K562 (cell line): ENCODE data around the gene IL1B. TPM values are rescaled to one million over a fixed set of nuclear protein-coding genes. Genes with fewer than 3 reads are reported as not detected.

Source experiments
- ATF1 ChIP-seq, 2 experiments: fragments of 450-650 bp in 1 of 2; IDR thresholded peaks; 2 replicates each; pipeline ENCODE4 v1.6.1; 2016; ENCODE audit warnings: missing compliant biosample characterization in 1 of 2, missing genetic modification characterization in 1 of 2
- DMBX1 ChIP-seq: fragments of 250-450 bp; sonication (Bioruptor Pico); IDR thresholded peaks from 2 replicates; pipeline ENCODE4 v1.8.0; 2022; ENCODE audit warnings: inconsistent platforms, mild to moderate bottlenecking, moderate library complexity, borderline replicate concordance
- HDAC1 ChIP-seq, 2 experiments: fragments of 450-650 bp; IDR thresholded peaks; 2 replicates each; pipeline ENCODE4 v1.6.1; 2016 to 2017; ENCODE audit warnings: inconsistent platforms in 1 of 2, mild to moderate bottlenecking in 1 of 2, moderate library complexity in 1 of 2
- KDM5B ChIP-seq: fragments of 200-600 bp; sonication (generic); IDR thresholded peaks from 2 replicates; pipeline ENCODE4 v1.6.1; 2012; ENCODE audit warnings: low read depth, mild to moderate bottlenecking, moderate library complexity, low read length, control low read depth, inconsistent platforms; ENCODE audit not compliant: insufficient replicate concordance
- KLF13 ChIP-seq: fragments of 450-650 bp; IDR thresholded peaks from 2 replicates; pipeline ENCODE4 v1.6.1; 2016; ENCODE audit warnings: missing genetic modification characterization, low read depth, mild to moderate bottlenecking, missing compliant biosample characterization, moderate library complexity, borderline replicate concordance
- NCOA1 ChIP-seq: fragments of 450-650 bp; IDR thresholded peaks from 2 replicates; pipeline ENCODE4 v1.6.1; 2016; ENCODE audit warnings: low read depth
- POLR3G ChIP-seq: IDR thresholded peaks from 2 replicates; pipeline ENCODE4 v1.6.1; 2011; ENCODE audit not compliant: insufficient read length, insufficient replicate concordance; ENCODE audit errors: extremely low read depth
- RBBP5 ChIP-seq: fragments of 200-600 bp; sonication (generic); IDR thresholded peaks from 2 replicates; pipeline ENCODE4 v1.6.1; 2012; ENCODE audit warnings: borderline replicate concordance, mild to moderate bottlenecking, low read length, control low read depth, inconsistent platforms; ENCODE audit not compliant: insufficient read depth, poor library complexity, severe bottlenecking
- SMARCA4 ChIP-seq: fragments of 450-650 bp; IDR thresholded peaks from 2 replicates; pipeline ENCODE4 v1.6.1; 2016
- ZNF551 ChIP-seq: fragments of 250-450 bp; sonication (Bioruptor Pico); IDR thresholded peaks from 2 replicates; pipeline ENCODE4 v1.5.0; 2021; ENCODE audit warnings: mild to moderate bottlenecking, moderate library complexity
- ZNF77 ChIP-seq: fragments of 250-450 bp; sonication (Bioruptor Pico); IDR thresholded peaks from 2 replicates; pipeline ENCODE4 v1.5.0; 2020
- ZSCAN32 ChIP-seq: fragments of 450-650 bp; formaldehyde crosslinking; IDR thresholded peaks from 2 replicates; pipeline ENCODE4 v1.4.0; 2020; ENCODE audit warnings: mild to moderate bottlenecking, moderate library complexity
- polyA plus RNA-seq, 8 experiments: library from polyadenylated mRNA; depleted of rRNA in 4 of 8; stranded (reverse) in 5 of 8; unstranded in 3 of 8; fragments of >200 nt; fragmentation: Nextera tagmentation in 2 of 8; fragmentation: Illumina TruSeq in 1 of 8; extraction: Ambion mirVana in 2 of 8; extraction: Trizol in 1 of 8; gene quantifications; 2 replicates each; pipeline versions ENCODE4 v1.2.1 to v1.2.3, GENCODE V29; 2011 to 2014; ENCODE audit warnings: inconsistent platforms in 1 of 8, missing spikeins in 1 of 8
- total RNA-seq, 7 experiments: library from RNA; depleted of rRNA in 6 of 7; stranded (reverse); fragments of >200 nt in 6 of 7; fragmentation: Illumina TruSeq in 2 of 7; extraction: Trizol in 2 of 7; gene quantifications; 2 replicates each; pipeline versions ENCODE4 v1.2.1 to v1.2.3, GENCODE V29; 2011 to 2021; ENCODE audit warnings: low replicate concordance in 1 of 7
- TF ChIP-seq, protein P1 (sequence below): sonication (generic); formaldehyde crosslinking; IDR thresholded peaks from 2 replicates; pipeline ENCODE4 v1.8.0; 2022; ENCODE audit warnings: mild to moderate bottlenecking, missing genetic modification reagents
- TF ChIP-seq, protein P2 (sequence below): sonication (generic); formaldehyde crosslinking; IDR thresholded peaks from 2 replicates; pipeline ENCODE4 v1.9.0; 2022; ENCODE audit warnings: mild to moderate bottlenecking, missing genetic modification reagents
- TF ChIP-seq, protein P3 (sequence below), 2 experiments: fragments of 450-650 bp in 1 of 2; sonication (generic) in 1 of 2; formaldehyde crosslinking in 1 of 2; IDR thresholded peaks; 2 replicates each; pipeline versions ENCODE4 v1.7.1 to v1.9.0; 2016 to 2022; ENCODE audit warnings: inconsistent platforms in 1 of 2, mild to moderate bottlenecking in 1 of 2, missing genetic modification reagents in 1 of 2

The IL1B gene
- total and polyA plus RNA-seq, 9 of the 15 experiments (the other 6 are each of a cell fraction or from before 2014, with no cell fraction given), result 0.29 TPM; not detected in 8

DNA sequence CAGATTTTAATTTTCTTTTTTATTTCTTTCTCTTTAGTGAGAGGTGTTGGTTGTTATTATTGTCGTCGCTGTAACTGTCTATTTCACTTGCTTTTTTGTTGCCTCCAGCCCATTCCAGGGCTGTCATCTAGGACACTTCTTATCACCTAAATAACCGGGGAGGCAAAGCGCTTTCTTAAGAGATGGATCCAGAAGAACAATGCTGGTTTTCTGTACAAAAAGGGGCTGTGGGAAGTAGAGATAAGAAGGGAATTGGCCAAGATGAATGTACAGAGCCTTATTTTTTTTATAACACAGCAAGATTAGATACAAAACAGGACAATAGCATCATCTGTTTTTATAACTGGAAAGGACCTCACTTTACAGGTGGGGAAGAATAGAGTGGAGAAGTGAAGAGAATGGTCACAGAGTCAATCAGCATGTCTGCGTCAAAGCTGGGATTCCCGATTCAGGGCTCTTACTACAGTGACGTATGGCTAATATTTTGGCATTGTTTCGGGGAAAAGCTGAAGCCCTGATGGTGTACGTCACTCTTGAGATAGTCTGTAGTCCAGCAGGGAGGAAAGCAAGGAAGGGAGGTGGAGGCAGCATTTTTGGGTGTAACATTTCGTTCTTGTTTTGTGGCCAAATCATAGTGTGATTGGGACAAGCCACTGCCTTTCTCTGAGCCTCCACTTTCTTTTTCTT, 23.2 kb downstream of the IL1B start (continued):
- no peak for TF ChIP-seq DMBX1
- TF ChIP-seq KLF13 (tag), result no peak
- no peak for TF ChIP-seq ATF1 (CRISPR knock-in tag; IDR thresholded peaks at IDR 0.05)
- peak; percentile 24; the same call in 1 of the 2 replicates for TF ChIP-seq ATF1 (tag; IDR thresholded peaks at IDR 0.05)
- no peak for TF ChIP-seq HDAC1 (IDR thresholded peaks at IDR 0.05)
- no peak for TF ChIP-seq ZSCAN32 (CRISPR knock-in tag)
- TF ChIP-seq ZNF77 (CRISPR knock-in tag), result no peak
- TF ChIP-seq RBBP5, result no peak
- TF ChIP-seq, protein P1, sequence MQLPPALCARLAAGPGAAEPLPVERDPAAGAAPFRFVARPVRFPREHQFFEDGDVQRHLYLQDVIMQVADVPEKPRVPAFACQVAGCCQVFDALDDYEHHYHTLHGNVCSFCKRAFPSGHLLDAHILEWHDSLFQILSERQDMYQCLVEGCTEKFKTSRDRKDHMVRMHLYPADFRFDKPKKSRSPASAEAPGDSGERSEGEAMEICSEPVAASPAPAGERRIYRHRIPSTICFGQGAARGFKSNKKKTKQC (CRISPR knock-in tag), result no peak
- TF ChIP-seq POLR3G, result no peak
- no peak for TF ChIP-seq ZNF551 (CRISPR knock-in tag)
- TF ChIP-seq SMARCA4, result no peak
- peak; percentile 0 for TF ChIP-seq KDM5B
- TF ChIP-seq, protein P2, sequence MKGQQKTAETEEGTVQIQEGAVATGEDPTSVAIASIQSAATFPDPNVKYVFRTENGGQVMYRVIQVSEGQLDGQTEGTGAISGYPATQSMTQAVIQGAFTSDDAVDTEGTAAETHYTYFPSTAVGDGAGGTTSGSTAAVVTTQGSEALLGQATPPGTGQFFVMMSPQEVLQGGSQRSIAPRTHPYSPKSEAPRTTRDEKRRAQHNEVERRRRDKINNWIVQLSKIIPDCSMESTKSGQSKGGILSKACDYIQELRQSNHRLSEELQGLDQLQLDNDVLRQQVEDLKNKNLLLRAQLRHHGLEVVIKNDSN, result no peak
- TF ChIP-seq, protein P3, sequence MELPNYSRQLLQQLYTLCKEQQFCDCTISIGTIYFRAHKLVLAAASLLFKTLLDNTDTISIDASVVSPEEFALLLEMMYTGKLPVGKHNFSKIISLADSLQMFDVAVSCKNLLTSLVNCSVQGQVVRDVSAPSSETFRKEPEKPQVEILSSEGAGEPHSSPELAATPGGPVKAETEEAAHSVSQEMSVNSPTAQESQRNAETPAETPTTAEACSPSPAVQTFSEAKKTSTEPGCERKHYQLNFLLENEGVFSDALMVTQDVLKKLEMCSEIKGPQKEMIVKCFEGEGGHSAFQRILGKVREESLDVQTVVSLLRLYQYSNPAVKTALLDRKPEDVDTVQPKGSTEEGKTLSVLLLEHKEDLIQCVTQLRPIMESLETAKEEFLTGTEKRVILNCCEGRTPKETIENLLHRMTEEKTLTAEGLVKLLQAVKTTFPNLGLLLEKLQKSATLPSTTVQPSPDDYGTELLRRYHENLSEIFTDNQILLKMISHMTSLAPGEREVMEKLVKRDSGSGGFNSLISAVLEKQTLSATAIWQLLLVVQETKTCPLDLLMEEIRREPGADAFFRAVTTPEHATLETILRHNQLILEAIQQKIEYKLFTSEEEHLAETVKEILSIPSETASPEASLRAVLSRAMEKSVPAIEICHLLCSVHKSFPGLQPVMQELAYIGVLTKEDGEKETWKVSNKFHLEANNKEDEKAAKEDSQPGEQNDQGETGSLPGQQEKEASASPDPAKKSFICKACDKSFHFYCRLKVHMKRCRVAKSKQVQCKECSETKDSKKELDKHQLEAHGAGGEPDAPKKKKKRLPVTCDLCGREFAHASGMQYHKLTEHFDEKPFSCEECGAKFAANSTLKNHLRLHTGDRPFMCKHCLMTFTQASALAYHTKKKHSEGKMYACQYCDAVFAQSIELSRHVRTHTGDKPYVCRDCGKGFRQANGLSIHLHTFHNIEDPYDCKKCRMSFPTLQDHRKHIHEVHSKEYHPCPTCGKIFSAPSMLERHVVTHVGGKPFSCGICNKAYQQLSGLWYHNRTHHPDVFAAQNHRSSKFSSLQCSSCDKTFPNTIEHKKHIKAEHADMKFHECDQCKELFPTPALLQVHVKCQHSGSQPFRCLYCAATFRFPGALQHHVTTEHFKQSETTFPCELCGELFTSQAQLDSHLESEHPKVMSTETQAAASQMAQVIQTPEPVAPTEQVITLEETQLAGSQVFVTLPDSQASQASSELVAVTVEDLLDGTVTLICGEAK (IDR thresholded peaks at IDR 0.05), result no peak
- TF ChIP-seq, protein P3 (CRISPR knock-in tag; IDR thresholded peaks at IDR 0.05), result no peak
- TF ChIP-seq NCOA1, result no peak
